NT2/D1 (cell line): ENCODE measurements around the gene RBM38.

Source experiments
- SUZ12 ChIP-seq: IDR thresholded peaks from 2 replicates; pipeline ENCODE4 v1.6.1; 2011; ENCODE audit not compliant: insufficient read length, insufficient read depth; ENCODE audit errors: extremely low read depth
- YY1 ChIP-seq: IDR thresholded peaks from 2 replicates; pipeline ENCODE4 v1.6.1; 2011; ENCODE audit not compliant: insufficient read length, insufficient read depth
- ZNF274 ChIP-seq: IDR thresholded peaks from 2 replicates; pipeline ENCODE4 v1.6.1; 2011; ENCODE audit warnings: mild to moderate bottlenecking, low read depth, low read length

- TF ChIP-seq SUZ12 (no peak), ZNF274 (no peak), YY1 (no peak)
Observed at GRCh38 chr20:57426831-57427230, 35.6 kb downstream of the RBM38 start.
